HL-60/S4 treated with phorbol 12-myristate 13-acetate at 8.2 ng/mL for 4 days and 3 days (cell line): Measurements from ENCODE around the gene ACTN1.

Source experiments
- in situ Hi-C: fragments of 300-500 bp; cut with MboI; formaldehyde crosslinking; loops from 2 replicates; pipeline ENCODE4 v1.15.0; 2022; ENCODE audit warnings: low sequenced_read_pairs

Gene ACTN1

DNA sequence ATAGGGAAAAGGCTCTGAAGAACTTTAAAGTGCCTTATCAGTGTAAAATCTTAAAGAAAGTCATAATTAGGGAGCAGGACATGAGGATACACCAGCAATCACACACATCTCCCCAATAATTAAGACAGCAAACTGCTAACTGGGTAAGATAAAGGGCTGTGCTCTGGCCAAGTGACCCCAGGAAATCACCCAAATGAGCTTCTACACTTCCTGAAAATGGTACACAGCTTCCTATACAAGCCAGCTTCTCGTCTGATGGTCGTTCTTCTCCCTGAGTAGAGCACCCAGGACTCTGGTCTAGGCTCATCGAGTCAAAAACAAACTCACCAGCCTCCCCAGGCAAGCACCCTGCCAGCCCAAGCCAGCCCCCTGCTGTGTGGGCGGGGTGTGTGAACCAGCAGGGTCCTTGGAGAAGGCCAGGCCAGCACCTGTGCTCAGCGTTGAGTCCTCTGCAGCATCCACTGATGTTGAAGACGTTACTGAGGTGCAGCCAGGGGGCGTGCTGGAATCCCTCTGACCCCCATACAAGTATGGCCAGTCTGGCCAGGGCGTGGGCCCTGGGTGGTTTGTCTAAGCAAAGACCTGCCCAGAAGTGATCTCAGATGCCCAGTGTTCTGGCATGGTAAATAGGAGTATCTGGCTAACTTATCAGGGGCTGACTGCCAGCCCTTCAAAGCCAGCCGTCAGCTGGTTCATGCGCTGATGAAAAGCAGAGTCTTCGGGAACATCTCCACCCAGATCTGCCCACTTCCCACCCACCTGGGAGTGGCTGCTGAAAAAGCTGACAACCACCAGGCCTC lies 41.4 kb downstream of the ACTN1 start:
- in situ Hi-C loops, result no loop called here

DNA sequence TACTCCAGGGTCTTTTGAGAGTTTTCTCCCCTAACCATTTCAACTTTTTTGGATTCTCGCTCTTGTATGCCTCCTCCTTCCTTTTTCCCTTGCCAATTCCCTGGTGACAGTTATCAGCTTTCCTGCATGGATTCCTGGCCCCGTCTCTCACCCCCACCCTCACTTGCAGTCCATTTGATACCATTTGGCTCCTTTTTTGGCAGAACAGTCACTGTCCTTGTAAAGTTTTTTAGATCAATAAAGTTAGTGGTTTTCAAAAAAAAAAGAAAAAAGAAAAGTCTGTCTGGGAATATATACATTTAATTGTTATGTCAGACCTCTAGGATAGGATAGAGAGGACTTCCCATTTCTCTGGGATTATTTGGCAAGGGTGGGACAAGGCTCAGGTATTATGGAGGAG lies 42.1 kb downstream of the ACTN1 start:
- in situ Hi-C loops, result no loop called here

DNA sequence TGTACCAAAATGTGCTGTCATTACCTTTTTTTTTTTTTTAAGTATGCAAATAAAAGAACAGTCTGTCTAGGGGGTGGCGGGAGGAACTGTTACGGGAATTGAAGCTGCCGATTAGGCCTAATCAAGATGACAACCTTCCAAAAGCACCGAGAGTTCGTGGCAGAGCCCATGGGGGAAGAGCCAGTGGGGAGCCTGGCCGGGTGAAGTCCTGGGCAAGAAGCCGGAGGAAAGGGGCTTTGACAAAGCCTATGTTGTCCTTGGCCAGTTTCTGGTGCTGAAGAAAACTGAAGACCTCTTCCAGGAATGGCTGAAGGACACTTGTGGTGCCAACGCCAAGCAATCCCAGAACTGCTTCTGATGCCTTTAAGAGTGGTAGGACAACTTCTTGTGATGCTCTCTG lies 42.6 kb downstream of the ACTN1 start:
- in situ Hi-C loops, result no loop called here

DNA sequence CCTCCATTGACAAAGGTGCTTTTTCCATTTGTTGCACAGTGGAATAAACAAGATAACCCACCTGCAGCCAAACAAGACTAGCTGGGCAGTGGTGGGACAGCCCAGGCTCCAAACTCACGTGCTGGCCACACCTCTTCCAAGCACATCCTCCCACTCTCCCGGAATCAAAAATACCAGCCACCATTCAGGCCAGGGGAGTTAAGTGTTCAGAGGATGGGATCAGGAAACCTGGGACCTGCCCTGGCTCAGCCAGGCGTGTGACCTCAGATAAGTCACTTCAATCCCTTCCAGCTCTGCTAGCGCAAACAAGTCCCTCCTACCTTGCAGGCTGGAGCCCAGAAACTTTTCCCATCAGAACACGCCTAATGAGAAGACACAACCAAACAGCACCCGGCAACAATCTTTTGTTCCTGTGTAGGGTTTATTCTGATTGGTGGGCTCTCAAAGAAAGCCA lies 43.3 kb downstream of the ACTN1 start:
- in situ Hi-C loops, result no loop called here

GRCh38 chr14:68934066-68934465 lies 45.0 kb downstream of the ACTN1 start:
- in situ Hi-C loops, result no loop called here

DNA sequence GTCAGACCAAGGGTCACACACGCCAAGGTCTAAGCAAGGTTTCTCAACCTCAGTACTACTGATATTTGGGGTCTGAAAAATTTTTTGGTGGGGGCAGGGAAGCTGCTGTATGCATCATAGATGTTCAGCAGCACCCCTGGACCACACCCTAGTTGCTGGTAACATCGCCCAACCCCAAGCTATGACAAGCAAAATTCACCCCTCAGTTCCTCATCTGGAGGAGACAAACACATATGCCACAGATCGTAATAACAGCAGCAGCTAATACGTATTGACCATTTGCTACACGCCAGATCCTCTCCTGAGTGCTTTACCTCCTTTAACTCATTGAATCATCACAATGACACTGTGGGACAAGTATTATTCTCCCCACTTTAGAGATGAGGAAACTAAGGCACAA lies 46.4 kb downstream of the ACTN1 start:
- in situ Hi-C loops, result no loop called here

DNA sequence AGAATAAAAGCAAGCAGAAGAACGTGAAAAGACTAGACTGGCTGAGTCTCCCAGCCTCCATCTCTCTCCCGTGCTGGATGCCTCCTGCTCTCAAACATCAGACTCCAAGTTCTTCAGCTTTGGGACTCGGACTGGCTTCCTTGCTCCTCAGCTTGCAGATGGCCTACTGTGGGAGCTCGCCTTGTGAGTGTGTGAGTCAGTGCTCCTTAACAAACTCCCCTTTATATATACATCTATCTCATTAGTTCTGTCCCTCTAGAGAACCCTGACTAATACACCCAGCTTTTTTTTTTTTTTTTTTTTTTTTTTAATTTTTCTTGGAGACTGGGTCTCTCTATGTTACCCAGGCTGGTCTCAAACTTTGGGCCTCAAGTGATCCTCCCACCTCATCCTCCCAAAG lies 46.9 kb downstream of the ACTN1 start:
- in situ Hi-C loops, result no loop called here

DNA sequence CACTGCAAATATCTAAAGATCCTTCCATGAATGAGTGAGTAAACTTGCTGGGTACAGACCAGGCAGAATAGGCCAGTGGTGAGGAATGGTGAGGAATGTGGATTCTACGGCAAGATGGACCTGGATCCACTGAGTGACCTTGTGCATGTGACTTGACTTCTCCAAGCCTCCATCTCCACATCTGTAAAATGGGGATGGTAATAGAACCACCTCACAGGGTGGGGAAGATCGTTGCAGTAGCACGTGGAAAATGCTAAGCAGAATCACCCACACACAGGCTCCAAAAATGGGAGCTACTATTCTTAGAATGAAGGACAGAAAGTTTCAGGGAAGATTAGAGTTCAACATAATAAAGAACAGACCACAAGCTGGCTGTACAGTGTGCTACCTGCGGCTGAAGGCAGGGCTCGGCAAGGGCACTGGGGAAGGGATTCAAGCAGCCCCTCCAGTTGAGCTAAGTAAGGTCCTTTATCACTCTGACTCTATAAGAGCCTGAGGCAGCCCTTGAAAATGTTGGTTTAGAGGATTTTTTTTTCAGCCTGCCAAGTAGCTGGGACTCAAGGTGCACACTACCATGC lies 47.5 kb downstream of the ACTN1 start:
- in situ Hi-C loops, result no loop called here

DNA sequence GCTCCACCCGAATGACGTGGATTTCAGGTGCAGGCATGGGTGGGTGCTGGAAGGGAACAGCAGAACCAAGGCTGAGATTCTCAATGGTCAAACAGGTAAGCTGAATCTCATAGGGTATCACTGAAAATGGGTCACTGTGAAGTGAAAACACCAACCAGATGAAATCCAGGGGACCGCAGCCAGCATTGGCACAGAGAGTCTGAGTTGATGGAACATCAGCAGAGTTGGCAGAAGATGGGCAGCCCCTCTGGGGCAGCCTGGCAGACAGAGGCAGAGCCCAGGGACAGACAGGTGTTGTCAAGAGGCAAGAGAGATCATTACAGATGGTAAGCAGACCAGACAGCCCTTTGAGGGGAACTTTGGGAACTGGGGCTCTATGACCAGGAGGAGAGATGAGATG lies 48.0 kb downstream of the ACTN1 start:
- in situ Hi-C loops, result no loop called here

DNA sequence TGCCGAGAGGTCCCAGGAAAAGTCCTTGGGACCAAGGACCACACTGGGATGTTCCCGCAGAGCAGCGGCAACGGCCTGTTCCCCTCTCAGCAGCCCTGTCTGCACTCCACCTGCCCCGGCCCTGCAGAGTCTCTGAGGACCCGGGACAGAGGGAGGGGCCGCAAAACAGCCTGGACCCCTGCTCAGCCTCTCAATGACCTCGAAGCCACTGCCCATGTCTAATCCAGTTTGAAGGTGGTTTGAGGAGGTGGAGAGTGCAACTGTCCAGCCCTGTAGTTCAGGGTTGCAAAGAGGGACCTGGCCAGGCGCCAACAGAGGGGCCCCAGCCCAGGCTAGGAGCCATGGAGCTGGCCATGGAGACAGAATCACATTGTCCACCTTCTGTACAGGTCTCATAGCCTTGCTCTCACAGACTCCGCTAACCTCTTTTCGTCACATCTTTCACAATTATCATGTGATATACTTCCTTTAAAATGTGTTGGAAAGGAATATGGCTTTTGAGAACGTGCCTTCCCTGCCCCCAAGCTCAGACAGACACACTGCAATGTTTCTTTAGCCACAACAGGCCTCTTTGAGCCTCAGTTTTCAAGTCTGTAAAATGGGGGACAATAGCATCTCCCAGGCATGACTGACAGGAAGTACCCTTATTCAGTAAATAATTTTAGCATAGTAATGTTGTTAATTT lies 49.3 kb downstream of the ACTN1 start:
- in situ Hi-C loops, result no loop called here

DNA sequence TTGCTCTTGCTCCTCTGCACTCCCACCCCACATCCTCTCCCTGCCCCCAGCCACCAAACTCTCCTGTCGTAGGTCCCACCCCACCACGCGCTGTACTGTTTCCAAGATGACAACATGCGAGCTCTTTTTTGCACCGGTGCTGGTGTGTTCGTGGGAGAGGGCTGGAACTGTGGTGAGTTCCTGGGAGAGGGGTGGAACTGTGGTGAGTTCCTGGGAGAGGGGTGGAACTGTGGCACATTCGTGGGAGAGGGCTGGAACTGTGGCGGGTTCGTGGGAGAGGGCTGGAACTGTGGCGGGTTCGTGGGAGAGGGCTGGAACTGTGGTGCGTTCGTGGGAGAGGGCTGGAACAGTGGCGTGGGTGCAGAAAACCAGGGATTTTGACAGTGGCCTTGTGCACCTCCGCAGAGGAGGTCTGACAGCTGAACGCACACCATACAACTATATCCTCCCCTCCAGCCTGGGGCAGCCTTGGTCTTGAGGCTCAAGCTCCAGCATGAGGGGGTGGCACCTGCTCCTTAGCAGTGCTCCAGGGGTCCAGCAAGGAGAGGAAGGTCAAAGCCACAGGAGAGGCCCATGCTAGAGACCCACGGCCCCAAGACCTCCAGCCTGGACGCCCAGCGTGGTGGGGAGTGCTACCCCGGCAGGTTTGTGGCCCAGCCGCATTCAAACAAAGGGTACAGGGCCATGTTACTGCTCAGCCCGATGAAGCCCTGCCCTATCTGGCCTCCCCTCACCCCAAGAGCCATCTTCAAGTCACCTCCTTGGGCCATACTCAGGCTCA lies 50.1 kb downstream of the ACTN1 start:
- in situ Hi-C loops, result no loop called here

GRCh38 chr14:68927956-68928675 lies 51.0 kb downstream of the ACTN1 start:
- in situ Hi-C loops, result no loop called here

GRCh38 chr14:68927089-68927488 lies 52.0 kb downstream of the ACTN1 start:
- in situ Hi-C loops, result no loop called here

- in situ Hi-C loops, result no loop called here
Measured at GRCh38 chr14:68926236-68926635, 52.9 kb downstream of the ACTN1 start.

DNA sequence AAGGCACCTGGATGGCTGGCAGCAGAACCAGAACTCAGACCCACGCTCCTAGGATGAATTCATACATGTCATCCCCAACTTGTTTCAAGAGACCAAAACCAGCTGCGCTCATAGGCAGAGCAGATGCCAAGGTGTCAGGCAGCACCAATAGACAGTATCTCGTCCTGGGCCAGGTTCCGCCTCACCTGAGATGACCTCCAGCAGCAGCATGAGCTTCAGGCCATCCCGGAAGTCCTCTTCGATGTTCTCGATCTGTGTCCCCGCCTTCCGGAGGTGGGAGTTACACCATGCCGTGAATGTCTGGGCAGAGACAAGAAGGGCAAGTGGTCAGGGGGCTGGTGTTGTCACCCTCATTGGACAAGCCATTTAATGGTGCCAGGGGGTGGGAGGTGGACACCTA lies 53.7 kb downstream of the ACTN1 start:
- in situ Hi-C loops, result no loop called here

- in situ Hi-C loops, result loop anchor here (25.0 kb wide), 1 partner anchor 163 kb away; no protein-coding TSS in a partner anchor
Measured at GRCh38 chr14:68924186-68925158, 54.6 kb downstream of the ACTN1 start.

DNA sequence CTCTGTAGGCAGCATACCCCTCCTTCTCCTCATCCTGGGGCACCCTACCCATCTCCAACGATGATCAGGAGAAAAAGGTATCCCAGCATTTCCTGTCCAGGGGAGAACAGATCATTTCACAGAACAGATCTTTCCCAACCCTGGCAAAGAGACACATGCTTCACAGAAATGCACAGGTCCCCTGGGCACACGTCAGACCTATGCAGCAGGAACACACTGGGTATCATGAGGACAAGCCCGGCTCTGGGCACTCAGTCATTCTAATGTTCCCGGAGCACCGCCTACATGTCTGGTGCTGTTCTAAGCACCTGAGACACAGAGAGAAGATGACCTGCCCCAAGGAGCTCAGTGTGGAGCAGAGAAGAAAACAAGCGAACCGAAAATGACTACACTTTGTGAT lies 56.2 kb downstream of the ACTN1 start:
- in situ Hi-C loops, result loop anchor here (25.0 kb wide), 1 partner anchor 164 kb away; no protein-coding TSS in a partner anchor

DNA sequence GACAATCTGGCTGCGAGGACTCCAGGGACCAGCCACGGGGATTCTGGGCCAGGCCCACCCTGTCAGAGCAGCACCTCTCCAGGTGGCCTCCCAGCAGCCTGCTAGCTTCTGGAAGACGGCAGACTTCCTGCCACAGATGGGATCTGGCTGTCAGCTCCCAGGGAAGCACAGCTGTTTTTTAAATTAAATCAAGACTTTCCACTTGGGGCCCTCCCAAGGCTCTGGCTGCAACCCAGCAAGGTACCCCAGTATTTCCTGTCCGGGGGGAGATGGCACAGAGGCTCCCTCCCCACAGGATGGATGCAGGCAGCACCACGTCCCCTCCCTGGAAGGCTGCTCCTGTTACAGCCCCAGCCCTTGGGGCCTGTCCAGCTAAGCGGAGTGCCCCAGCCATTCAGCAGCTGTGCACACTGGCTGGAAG lies 56.9 kb downstream of the ACTN1 start:
- in situ Hi-C loops, result loop anchor here (25.0 kb wide), 1 partner anchor 165 kb away; no protein-coding TSS in a partner anchor

- in situ Hi-C loops, result loop anchor here (25.0 kb wide), 1 partner anchor 166 kb away; no protein-coding TSS in a partner anchor
Measured at GRCh38 chr14:68921666-68922065, 57.4 kb downstream of the ACTN1 start.
